GM19463 (cell line): ENCODE results near the gene TRAF6.

Experiments used
- ATAC-seq: cut with Tn5 transposase; IDR thresholded peaks from one replicate; pipeline ENCODE4 v1.9.1; 2021; ENCODE audit warnings: mild to moderate bottlenecking, moderate library complexity; ENCODE audit not compliant: unreplicated experiment

The TRAF6 gene

GRCh38 chr11:36460220-36460619, 49.9 kb downstream of the TRAF6 start:
- ATAC-seq = no peak

GRCh38 chr11:36459046-36459445, 51.0 kb downstream of the TRAF6 start:
- ATAC-seq = no peak

GRCh38 chr11:36458129-36458915, 51.8 kb downstream of the TRAF6 start:
- ATAC-seq = no peak

GRCh38 chr11:36456156-36456555, 53.9 kb downstream of the TRAF6 start:
- ATAC-seq = no peak

DNA sequence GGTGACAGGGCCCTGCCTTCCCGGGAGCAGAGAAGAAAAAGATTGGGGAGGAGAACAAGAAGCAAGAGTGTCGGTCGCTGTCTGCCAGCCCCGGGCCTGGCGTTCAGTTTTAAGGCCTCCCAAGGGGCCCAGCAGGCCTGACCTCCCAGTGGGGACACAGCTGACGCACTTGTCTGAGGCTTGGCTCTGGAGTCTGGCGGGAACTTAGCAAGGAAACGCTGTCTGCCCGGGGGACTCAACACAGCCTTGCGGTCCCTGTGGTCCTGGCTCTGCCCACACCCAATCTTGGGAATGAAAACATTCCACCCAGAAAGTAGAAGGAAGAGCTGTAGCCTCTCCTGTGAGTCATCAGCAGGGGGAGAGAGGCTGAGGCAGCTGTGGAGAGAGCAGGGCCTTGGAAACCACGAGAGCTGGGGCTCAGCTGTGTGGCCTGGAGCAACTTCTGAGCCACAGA, 54.4 kb downstream of the TRAF6 start:
- no peak for ATAC-seq

DNA sequence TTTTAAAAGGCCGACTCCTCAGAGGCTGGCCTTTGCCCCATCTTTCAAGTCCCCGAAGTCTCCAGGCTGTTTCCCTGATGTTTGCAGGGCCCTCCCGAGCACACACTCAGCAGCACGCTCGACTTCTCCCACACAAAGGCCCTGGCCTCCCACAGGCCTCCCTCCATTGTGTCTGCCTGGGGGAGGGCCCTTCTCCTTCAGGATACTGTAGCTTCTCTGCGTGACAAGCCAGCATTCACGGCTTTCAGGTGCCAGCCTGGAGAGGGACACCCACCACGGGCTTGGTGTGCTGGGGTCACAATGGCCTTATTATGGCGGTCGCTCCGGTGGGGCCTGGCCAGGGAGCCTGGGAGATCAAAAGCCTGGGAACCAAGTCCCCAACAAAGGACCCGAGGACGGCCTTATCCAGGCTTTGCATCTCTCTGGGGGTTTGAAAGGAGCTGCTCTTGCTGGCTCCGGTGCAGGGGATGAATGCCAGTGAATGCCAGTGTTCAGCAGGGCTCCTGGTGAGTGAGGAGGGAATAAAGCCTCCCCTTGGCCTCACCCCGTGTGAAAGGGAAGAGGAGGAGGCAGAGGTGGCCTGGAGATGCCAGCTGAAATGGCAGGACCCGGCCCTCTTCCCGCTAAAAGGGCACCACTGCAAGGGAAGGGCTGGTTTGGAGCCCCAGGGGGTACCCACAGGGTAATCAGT, 55.0 kb downstream of the TRAF6 start:
- no peak for ATAC-seq

DNA sequence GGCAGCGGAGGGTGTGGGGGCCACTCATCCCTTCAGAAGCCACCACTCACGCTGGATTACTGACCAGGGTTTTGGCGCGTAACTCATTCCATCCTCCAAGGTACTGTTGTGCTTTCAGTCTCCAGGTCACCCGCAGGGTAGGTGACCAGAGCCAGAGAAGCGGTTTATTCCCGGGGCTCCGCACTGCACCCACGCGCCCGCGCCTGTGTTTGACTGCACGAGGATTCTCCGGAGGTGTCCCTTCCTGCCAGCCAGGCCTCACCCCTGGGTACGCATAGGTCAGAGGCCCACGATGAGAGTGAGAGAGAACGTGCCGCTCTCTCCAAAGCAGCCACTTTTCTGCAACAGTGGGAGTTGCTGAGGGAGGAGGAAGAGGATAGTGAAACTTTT, 55.5 kb downstream of the TRAF6 start:
- ATAC-seq = no peak

DNA sequence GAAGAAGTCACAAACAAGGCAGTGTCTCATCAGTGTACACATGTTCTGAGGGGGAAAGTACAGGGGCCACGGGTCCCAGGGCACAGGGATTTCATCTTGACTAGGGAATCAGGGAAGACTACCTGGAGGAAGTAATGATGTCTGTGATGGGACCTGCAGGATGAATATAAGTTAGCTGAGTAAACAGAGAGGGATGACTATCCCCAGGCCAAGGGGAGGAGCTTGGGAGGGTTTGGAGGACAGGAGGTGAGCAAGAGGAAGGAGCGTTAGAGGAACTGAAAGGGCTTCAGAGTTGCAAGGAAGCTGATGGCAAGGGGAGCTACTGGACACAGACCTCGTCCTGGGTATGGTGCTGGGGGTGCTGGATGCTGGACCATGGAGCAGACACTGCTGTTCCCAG, 56.4 kb downstream of the TRAF6 start:
- ATAC-seq = no peak

- no peak for ATAC-seq
Measured at GRCh38 chr11:36452961-36453360, 57.1 kb downstream of the TRAF6 start.

GRCh38 chr11:36452236-36452940, 57.7 kb downstream of the TRAF6 start:
- no peak for ATAC-seq

GRCh38 chr11:36451681-36452080, 58.4 kb downstream of the TRAF6 start:
- ATAC-seq = no peak

DNA sequence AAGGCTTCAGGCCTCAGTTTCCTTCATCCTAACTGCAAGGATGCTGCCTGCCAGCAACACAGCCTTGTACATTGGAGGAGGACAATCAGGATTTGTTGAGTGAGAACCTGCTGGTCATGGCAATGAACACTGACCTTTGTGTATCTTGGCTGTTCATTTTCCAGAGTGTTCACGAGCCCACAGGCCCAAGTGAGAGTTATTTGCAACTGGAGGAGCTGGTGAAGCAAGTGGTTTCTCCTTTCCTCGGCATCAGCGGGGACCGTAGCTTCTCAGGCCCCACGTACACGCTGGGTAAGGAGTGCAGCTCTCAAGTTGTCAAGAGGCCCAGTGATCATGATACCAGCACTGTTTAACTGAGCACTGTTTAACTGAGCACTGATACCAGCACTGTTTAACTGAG, 59.0 kb downstream of the TRAF6 start:
- ATAC-seq = no peak

DNA sequence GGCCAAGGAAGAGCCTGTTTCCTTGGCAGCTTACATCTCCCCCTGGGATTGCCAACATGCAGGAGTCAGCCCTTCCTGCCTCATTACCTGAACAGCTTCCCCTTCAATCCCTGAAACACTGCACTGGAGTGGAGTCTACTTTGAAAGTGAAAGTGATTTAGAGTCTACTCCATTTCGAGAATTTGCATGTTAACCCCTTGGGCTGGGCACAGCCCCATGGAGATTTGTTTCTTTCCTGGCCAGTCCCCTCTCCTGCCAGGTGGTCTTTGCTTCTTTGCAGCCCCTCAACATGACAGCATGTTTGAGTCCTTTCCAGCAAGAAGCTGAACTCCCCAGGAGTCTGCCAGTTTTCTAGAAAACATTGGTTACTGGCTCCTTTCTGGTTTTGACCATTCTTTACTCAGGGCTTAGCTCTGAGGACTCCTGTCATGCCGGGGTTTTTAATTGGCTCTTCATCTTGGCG, 59.9 kb downstream of the TRAF6 start:
- peak; percentile 53 for ATAC-seq

GRCh38 chr11:36449561-36450096, 60.4 kb downstream of the TRAF6 start:
- ATAC-seq = peak; percentile 13

- no peak for ATAC-seq
Measured at GRCh38 chr11:36447947-36448346, 62.1 kb downstream of the TRAF6 start.

- ATAC-seq = no peak
Measured at GRCh38 chr11:36447514-36447913, 62.6 kb downstream of the TRAF6 start.

DNA sequence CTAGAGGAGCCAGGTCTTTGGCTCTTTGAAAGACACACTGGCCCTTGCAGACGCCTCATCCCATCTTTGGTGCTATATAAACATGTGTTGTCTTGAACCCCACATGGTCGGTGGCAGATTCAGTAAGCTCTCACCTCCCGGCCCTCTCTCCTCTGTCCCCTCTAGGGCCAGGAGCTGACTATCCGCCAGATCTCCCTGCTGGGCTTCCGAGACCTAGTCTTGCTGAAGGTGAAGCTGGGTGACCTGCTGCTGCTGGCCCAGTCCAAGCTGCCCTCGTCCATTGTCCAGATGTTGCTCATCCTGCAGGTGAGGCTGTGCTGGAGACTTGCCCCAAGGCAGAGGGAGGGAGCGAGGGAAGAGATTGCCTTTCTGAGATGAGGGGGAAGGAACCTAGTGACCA, 63.9 kb downstream of the TRAF6 start:
- no peak for ATAC-seq

- ATAC-seq = no peak
Measured at GRCh38 chr11:36443661-36444060, 66.4 kb downstream of the TRAF6 start.

- ATAC-seq = peak; percentile 91
Measured at GRCh38 chr11:36441610-36442208, 68.4 kb downstream of the TRAF6 start.

- ATAC-seq = no peak
Measured at GRCh38 chr11:36438126-36438525, 71.9 kb downstream of the TRAF6 start.

GRCh38 chr11:36437413-36437812, 72.7 kb downstream of the TRAF6 start:
- no peak for ATAC-seq
